GM12892 (cell line): ENCODE data around the gene INPP4A.

Experiments used
- DNase-seq: peaks from one replicate; pipeline ENCODE4 v3.0.0; 2011; ENCODE audit not compliant: insufficient read length
- FAIRE-seq: peaks from 2 replicates; lab custom pipeline; 2011; peaks lifted over from hg19 to GRCh38; lab: Jason Lieb, UNC
- POLR2A ChIP-seq: IDR thresholded peaks from 2 replicates; pipeline ENCODE4 v1.6.1; 2011; ENCODE audit warnings: low read depth, low read length, control low read depth
- POLR2AphosphoS5 ChIP-seq: IDR thresholded peaks from 2 replicates; pipeline ENCODE4 v1.6.1; 2011; ENCODE audit warnings: low read depth, low read length, control low read depth
- TAF1 ChIP-seq: IDR thresholded peaks from 2 replicates; pipeline ENCODE4 v1.6.1; 2011; ENCODE audit warnings: low read depth, mild to moderate bottlenecking, control low read depth, low read length, borderline replicate concordance

The INPP4A gene

GRCh38 chr2:98505971-98506664, 61.5 kb downstream of the INPP4A start:
- DNase-seq: no peak
- FAIRE-seq: no peak
- TF ChIP-seq POLR2AphosphoS5 (no peak), TAF1 (no peak), POLR2A (no peak)

GRCh38 chr2:98506881-98507280, 62.2 kb downstream of the INPP4A start:
- FAIRE-seq (no peak), DNase-seq (no peak)
- TF ChIP-seq POLR2A: no peak
- no peak for TF ChIP-seq POLR2AphosphoS5
- TF ChIP-seq TAF1: no peak

GRCh38 chr2:98507461-98507860, 62.8 kb downstream of the INPP4A start:
- 0 out of 2 replicates have a peak, but pooled peaks have one; percentile 12 for TF ChIP-seq POLR2AphosphoS5
- TF ChIP-seq TAF1: no peak
- DNase-seq: no peak
- no peak for FAIRE-seq

GRCh38 chr2:98507891-98508708, 63.4 kb downstream of the INPP4A start:
- no peak for DNase-seq
- no peak for FAIRE-seq
- TF ChIP-seq POLR2AphosphoS5: no peak
- TF ChIP-seq TAF1: no peak
- TF ChIP-seq POLR2A: no peak

- DNase-seq (no peak), FAIRE-seq (no peak)
- no peak; the same call in 1 of the 2 replicates for TF ChIP-seq POLR2AphosphoS5
- TF ChIP-seq TAF1: no peak
- TF ChIP-seq POLR2A: no peak
Measured at GRCh38 chr2:98508709-98509066, 64.0 kb downstream of the INPP4A start.

- no peak for DNase-seq
- no peak for TF ChIP-seq TAF1
- no peak for TF ChIP-seq POLR2A
- TF ChIP-seq POLR2AphosphoS5: no peak
- FAIRE-seq: no peak
Measured at GRCh38 chr2:98509542-98510321, 65.1 kb downstream of the INPP4A start.

GRCh38 chr2:98510322-98510662, 65.6 kb downstream of the INPP4A start:
- FAIRE-seq (no peak), DNase-seq (no peak)

GRCh38 chr2:98511981-98512380, 67.3 kb downstream of the INPP4A start:
- TF ChIP-seq TAF1 (no peak), POLR2AphosphoS5 (no peak), POLR2A (no peak)
- no peak for DNase-seq
- FAIRE-seq: no peak

More at GRCh38 chr2:98510322-98510662, 65.6 kb downstream of the INPP4A start:
- TF ChIP-seq POLR2A (no peak), POLR2AphosphoS5 (no peak), TAF1 (no peak)

- TF ChIP-seq POLR2AphosphoS5 (no peak), TAF1 (no peak), POLR2A (no peak)
- FAIRE-seq (no peak), DNase-seq (no peak)
Measured at GRCh38 chr2:98512699-98513098, 68.0 kb downstream of the INPP4A start.

GRCh38 chr2:98514096-98514639, 69.5 kb downstream of the INPP4A start:
- TF ChIP-seq POLR2A: no peak
- no peak for TF ChIP-seq POLR2AphosphoS5
- TF ChIP-seq TAF1: no peak
- DNase-seq (no peak), FAIRE-seq (no peak)

- DNase-seq (no peak), FAIRE-seq (no peak)
- TF ChIP-seq POLR2AphosphoS5: no peak
- TF ChIP-seq POLR2A: no peak
- no peak for TF ChIP-seq TAF1
Measured at GRCh38 chr2:98514879-98515249, 70.2 kb downstream of the INPP4A start.
